Loucy (cell line): Measurements from ENCODE around the gene SGPP2.

Experiments used
- H2AFZ ChIP-seq: fragments of 200-600 bp; sonication (generic); 2 replicates; pipeline ENCODE4 v1.6.0; 2016; ENCODE audit warnings: antibody characterized with exemption, mild to moderate bottlenecking, low read length, moderate library complexity
- H3F3A ChIP-seq: fragments of 200-600 bp; 2 replicates; pipeline ENCODE4 v1.6.0; 2016; ENCODE audit warnings: antibody characterized with exemption, low read depth, mild to moderate bottlenecking
- H3K27me3 ChIP-seq: fragments of 200-600 bp; sonication (generic); 2 replicates; pipeline ENCODE4 v1.6.1; 2014; ENCODE audit warnings: low read length, mild to moderate bottlenecking; ENCODE audit not compliant: insufficient read depth, poor library complexity, severe bottlenecking
- H3K36me3 ChIP-seq: fragments of 200-600 bp; sonication (generic); 2 replicates; pipeline ENCODE4 v1.6.1; 2016; ENCODE audit warnings: low read length; ENCODE audit not compliant: insufficient read depth
- H3K4me1 ChIP-seq: fragments of 200-600 bp; sonication (generic); 2 replicates; pipeline ENCODE4 v1.5.1; 2014; ENCODE audit warnings: low read length, mild to moderate bottlenecking; ENCODE audit not compliant: insufficient read depth, poor library complexity, severe bottlenecking
- H3K4me2 ChIP-seq: fragments of 200-600 bp; sonication (generic); 2 replicates; pipeline ENCODE4 v1.6.0; 2014; ENCODE audit warnings: antibody characterized with exemption, low read length, low read depth, mild to moderate bottlenecking; ENCODE audit not compliant: poor library complexity, severe bottlenecking
- H3K4me3 ChIP-seq: fragments of 200-600 bp; sonication (generic); 2 replicates; pipeline ENCODE4 v1.5.1; 2014; ENCODE audit warnings: low read length, mild to moderate bottlenecking, mixed read lengths; ENCODE audit not compliant: poor library complexity, severe bottlenecking
- H3K79me2 ChIP-seq: fragments of 200-600 bp; sonication (generic); 2 replicates; pipeline ENCODE4 v1.6.1; 2014; ENCODE audit warnings: low read length; ENCODE audit not compliant: insufficient read depth
- H3K9ac ChIP-seq: fragments of 200-600 bp; sonication (generic); 2 replicates; pipeline ENCODE4 v1.6.0; 2014; ENCODE audit warnings: mild to moderate bottlenecking, low read depth, low read length, moderate library complexity; ENCODE audit not compliant: poor library complexity, severe bottlenecking
- H3K9me2 ChIP-seq: fragments of 200-600 bp; sonication (generic); replicated peaks from 2 replicates; pipeline ENCODE4 v1.6.1; 2016; ENCODE audit warnings: low read depth, low read length, mixed read lengths
- H3K9me3 ChIP-seq: fragments of 200-600 bp; sonication (generic); 2 replicates; pipeline ENCODE4 v1.6.1; 2014; ENCODE audit warnings: mild to moderate bottlenecking, antibody characterized with exemption, low read length, low read depth; ENCODE audit not compliant: insufficient read depth
- H4K20me1 ChIP-seq: fragments of 200-600 bp; sonication (generic); 2 replicates; pipeline ENCODE4 v1.6.0; 2014; ENCODE audit warnings: antibody characterized with exemption, low read length, mild to moderate bottlenecking; ENCODE audit not compliant: insufficient read depth, poor library complexity, severe bottlenecking
- EZH2phosphoT487 ChIP-seq: fragments of 200-600 bp; IDR thresholded peaks from 2 replicates; pipeline ENCODE4 v1.6.1; 2018; ENCODE audit warnings: antibody characterized with exemption, mild to moderate bottlenecking, moderate library complexity, borderline replicate concordance
- TF ChIP-seq, protein P1 (sequence below): fragments of 200-600 bp; sonication (generic); conservative IDR thresholded peaks from 2 replicates; pipeline ENCODE4 v1.5.1; 2014; ENCODE audit warnings: mild to moderate bottlenecking, antibody characterized with exemption, low read length

SGPP2 gene

DNA sequence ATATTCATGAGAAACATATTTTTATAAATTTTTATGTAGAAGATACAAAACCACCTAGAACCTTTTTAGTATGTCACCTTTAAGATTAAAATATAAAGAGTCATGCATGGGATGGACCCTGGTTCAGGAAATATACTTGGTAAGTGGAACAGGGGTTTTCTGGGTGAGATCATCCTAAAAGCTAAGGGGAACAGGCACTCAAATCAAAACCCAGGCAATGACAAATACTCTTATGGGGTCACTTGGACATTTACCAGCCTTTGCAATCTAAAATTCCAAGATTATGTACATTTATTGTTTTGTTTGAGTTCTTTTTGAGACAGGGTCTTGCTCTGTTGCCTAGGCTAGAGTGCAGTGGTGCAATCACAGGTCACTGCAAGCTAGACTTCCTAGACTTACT is 65.8 kb downstream of the SGPP2 start:
- H4K20me1 ChIP-seq = no peaks in the 10 kb centered on the region
- H3K79me2 ChIP-seq = no peaks in the 10 kb centered on the region
- H3K4me3 ChIP-seq = no peak overlapping the region
- H2AFZ ChIP-seq = no peak overlapping the region
- H3K4me2 ChIP-seq = no peak overlapping the region
- H3K27me3 ChIP-seq = no peaks in the 10 kb centered on the region
- no peaks in the 10 kb centered on the region for H3K9me2 ChIP-seq
- no peak overlapping the region for H3K9ac ChIP-seq
- H3K4me1 ChIP-seq = no peaks in the 10 kb centered on the region
- no peaks in the 10 kb centered on the region; the same call in 1 of the 2 replicates for H3K9me3 ChIP-seq
- no peaks in the 10 kb centered on the region for H3F3A ChIP-seq
- no peak for TF ChIP-seq EZH2phosphoT487
- TF ChIP-seq, protein P1, sequence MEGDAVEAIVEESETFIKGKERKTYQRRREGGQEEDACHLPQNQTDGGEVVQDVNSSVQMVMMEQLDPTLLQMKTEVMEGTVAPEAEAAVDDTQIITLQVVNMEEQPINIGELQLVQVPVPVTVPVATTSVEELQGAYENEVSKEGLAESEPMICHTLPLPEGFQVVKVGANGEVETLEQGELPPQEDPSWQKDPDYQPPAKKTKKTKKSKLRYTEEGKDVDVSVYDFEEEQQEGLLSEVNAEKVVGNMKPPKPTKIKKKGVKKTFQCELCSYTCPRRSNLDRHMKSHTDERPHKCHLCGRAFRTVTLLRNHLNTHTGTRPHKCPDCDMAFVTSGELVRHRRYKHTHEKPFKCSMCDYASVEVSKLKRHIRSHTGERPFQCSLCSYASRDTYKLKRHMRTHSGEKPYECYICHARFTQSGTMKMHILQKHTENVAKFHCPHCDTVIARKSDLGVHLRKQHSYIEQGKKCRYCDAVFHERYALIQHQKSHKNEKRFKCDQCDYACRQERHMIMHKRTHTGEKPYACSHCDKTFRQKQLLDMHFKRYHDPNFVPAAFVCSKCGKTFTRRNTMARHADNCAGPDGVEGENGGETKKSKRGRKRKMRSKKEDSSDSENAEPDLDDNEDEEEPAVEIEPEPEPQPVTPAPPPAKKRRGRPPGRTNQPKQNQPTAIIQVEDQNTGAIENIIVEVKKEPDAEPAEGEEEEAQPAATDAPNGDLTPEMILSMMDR = no peak
- H3K36me3 ChIP-seq = no peaks in the 10 kb centered on the region

DNA sequence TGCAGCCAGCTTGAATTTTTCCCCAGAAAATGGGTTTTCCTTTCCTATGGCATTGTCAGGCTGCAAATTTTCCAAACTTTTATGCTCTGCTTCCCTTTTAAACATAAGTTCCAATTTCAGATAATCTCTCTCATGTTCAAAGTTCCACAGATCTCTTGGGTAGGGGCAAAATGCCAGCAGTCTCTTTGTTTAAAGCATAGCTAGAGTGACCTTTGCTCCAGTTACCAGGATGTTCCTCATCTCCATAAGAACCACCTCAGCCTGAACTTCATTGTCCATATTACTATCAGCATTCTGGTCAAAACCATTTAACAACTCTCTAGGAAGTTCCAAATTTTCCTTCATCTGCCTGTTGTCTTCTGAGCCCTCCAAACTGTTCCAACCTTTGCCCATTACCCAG is 68.3 kb downstream of the SGPP2 start:
- Histone ChIP-seq H3K79me2 (no peaks in the 10 kb centered on the region), H3K4me3 (no peak overlapping the region), H2AFZ (no peak overlapping the region), H3K36me3 (no peaks in the 10 kb centered on the region), H3K9me2 (no peaks in the 10 kb centered on the region), H3K27me3 (no peaks in the 10 kb centered on the region), H3F3A (no peaks in the 10 kb centered on the region), H3K4me2 (no peak overlapping the region), H3K9ac (no peak overlapping the region), H3K4me1 (no peaks in the 10 kb centered on the region), H3K9me3 (no peaks in the 10 kb centered on the region; the same call in 1 of the 2 replicates), H4K20me1 (no peaks in the 10 kb centered on the region)
- TF ChIP-seq, protein P1 = no peak
- no peak for TF ChIP-seq EZH2phosphoT487

DNA sequence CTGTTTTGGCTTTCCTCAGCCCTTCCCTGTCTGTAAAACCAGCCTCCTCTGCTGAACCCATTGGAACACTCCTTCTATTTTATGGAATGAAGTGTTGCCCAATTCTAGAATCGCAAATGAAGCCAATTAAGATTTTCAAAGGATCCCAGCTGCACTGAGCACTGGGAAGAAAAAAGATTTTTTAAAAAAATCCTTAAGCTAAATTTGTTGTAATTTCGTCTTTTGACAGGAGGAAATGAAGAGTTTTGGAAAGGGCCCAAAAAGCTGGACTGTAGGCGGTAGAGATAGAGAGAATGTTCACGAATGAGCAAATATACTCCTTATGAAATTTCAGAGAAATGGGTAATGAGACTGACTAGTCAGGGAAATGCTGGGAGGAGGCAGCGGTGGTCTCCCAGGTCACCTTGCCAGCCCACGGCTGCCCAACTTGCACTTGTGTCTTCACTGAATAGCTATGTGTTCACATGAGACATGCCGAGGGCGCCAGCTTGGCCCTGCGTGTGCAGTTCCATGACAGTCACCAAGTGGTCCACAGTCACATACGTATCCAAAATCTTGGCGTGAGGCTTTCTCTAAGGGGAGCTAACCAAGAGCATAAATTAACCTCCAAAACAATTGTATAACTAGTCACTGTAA is 69.9 kb downstream of the SGPP2 start:
- H3K27me3 ChIP-seq = no peaks in the 10 kb centered on the region
- TF ChIP-seq, protein P1 = no peak
- TF ChIP-seq EZH2phosphoT487 = no peak
- no peaks in the 10 kb centered on the region for H3K4me1 ChIP-seq
- H3K9me2 ChIP-seq = no peaks in the 10 kb centered on the region
- no peaks in the 10 kb centered on the region; the same call in 1 of the 2 replicates for H3K9me3 ChIP-seq
- no peaks in the 10 kb centered on the region for H4K20me1 ChIP-seq
- no peak overlapping the region for H3K4me2 ChIP-seq
- H2AFZ ChIP-seq = no peak overlapping the region
- H3K4me3 ChIP-seq = no peak overlapping the region
- H3F3A ChIP-seq = no peaks in the 10 kb centered on the region
- H3K79me2 ChIP-seq = no peaks in the 10 kb centered on the region
- no peak overlapping the region for H3K9ac ChIP-seq
- H3K36me3 ChIP-seq = no peaks in the 10 kb centered on the region
